ENCODE measurements around the gene CD69. TPM values are rescaled to one million over a fixed set of nuclear protein-coding genes. Genes with fewer than 3 reads are reported as not detected.

The CD69 gene
- total and polyA plus RNA-seq, 2 donors (not counting 3 experiments of a cell fraction or from before 2014, with no cell fraction given): 0.49 to 4.4 TPM

Other genes with a start within 250 kb of the CD69 start
- not detected in 2 replicates for gene KLRB1, start 153.0 kb downstream of the CD69 start, total RNA-seq
- not detected in 2 replicates for gene KLRB1, start 153.0 kb downstream of the CD69 start, polyA plus RNA-seq
- gene CLEC2D, start 91.2 kb downstream of the CD69 start, total RNA-seq: 4.1 and 6.5 TPM in 2 replicates
- gene CLEC2D, start 91.2 kb downstream of the CD69 start, polyA plus RNA-seq: 1.4 and 1.8 TPM in 2 replicates
- not detected in 2 replicates for gene CLECL1, start 27.8 kb downstream of the CD69 start, total RNA-seq
- gene CLECL1, start 27.8 kb downstream of the CD69 start, polyA plus RNA-seq: not detected in 2 replicates
- gene KLRF1, start 66.6 kb upstream of the CD69 start, total RNA-seq: not detected in 2 replicates
- gene KLRF1, start 66.6 kb upstream of the CD69 start, polyA plus RNA-seq: not detected in 2 replicates
- 16.4 and 18.3 TPM in 2 replicates for gene CLEC2B, start 108.5 kb upstream of the CD69 start, total RNA-seq
- gene CLEC2B, start 108.5 kb upstream of the CD69 start, polyA plus RNA-seq: 4.4 and 6.7 TPM in 2 replicates
- gene KLRF2, start 120.6 kb upstream of the CD69 start, total RNA-seq: not detected in 2 replicates
- gene KLRF2, start 120.6 kb upstream of the CD69 start, polyA plus RNA-seq: not detected in 2 replicates
- gene CLEC2A, start 171.5 kb upstream of the CD69 start, total RNA-seq: not detected in 2 replicates
- gene CLEC2A, start 171.5 kb upstream of the CD69 start, polyA plus RNA-seq: not detected in 2 replicates
- not detected in 2 replicates for gene CLEC12A, start 210.5 kb upstream of the CD69 start, total RNA-seq
- not detected in 2 replicates for gene CLEC12A, start 210.5 kb upstream of the CD69 start, polyA plus RNA-seq
- not detected in 2 replicates for gene CLEC1B, start 238.2 kb upstream of the CD69 start, total RNA-seq
- gene CLEC1B, start 238.2 kb upstream of the CD69 start, polyA plus RNA-seq: not detected in 2 replicates
- gene CLEC12B, start 249.7 kb upstream of the CD69 start, total RNA-seq: 1.2 TPM in 2 replicates
- gene CLEC12B, start 249.7 kb upstream of the CD69 start, polyA plus RNA-seq: 1.8 and 3.7 TPM in 2 replicates

All from endothelial cell of umbilical vein (primary cell).